Esophagus squamous epithelium (tissue), 4 donors: ENCODE measurements around the gene LIN9.

ENCODE experiments used
- CTCF ChIP-seq, 6 experiments: fragments of 450-650 bp in 4 of 6; fragments of 200-600 bp in 2 of 6; sonication (generic) in 2 of 6; IDR thresholded peaks; one replicate each; pipeline ENCODE4 v1.5.1; 2016 to 2019; ENCODE audit warnings: antibody characterized with exemption in 6 of 6, mild to moderate bottlenecking in 4 of 6, moderate library complexity in 4 of 6
- POLR2A ChIP-seq, 4 donors: fragments of 450-650 bp; IDR thresholded peaks; one replicate each; pipeline ENCODE4 v1.6.1; 2017; ENCODE audit warnings: antibody characterized with exemption in 4 of 4, mild to moderate bottlenecking in 4 of 4, moderate library complexity in 3 of 4

GRCh38 chr1:226318471-226318870 is 9.5 kb upstream of the LIN9 start:
- TF ChIP-seq CTCF (IDR thresholded peaks at IDR 0.05), result no peak
- TF ChIP-seq POLR2A (IDR thresholded peaks at IDR 0.05), result no peak
